ENCODE data around the gene OLFML1.

DNA sequence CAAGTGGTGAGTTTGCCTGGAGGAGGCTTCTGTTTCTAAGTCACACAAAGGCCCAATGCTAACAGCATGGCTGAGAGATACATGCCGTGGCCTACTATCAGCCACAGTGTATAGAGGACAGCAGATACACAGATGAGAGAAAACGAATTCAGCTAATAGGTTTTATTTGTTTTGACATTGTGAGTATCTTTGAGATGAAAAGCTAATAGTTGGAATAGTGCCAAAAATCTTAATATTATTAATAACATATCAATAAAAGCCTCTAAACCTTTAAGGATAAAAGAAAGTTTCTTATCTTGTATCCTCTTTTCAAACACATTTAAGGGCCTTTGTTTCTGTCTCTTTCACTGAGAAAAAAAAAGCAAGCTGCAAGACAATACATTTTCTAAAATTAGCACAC, 30.5 kb upstream of the OLFML1 start:
- TF ChIP-seq POLR2AphosphoS5 (IDR thresholded peaks at IDR 0.05; ENCODE audit: low read depth, low read length), result no peak
- TF ChIP-seq SPI1 (IDR thresholded peaks at IDR 0.05; ENCODE audit: low read depth, low read length), result no peak
- no peak for TF ChIP-seq POLR2A (IDR thresholded peaks at IDR 0.05; ENCODE audit: low read depth, low read length)
